T-helper 1 cell treated with Interleukin-12 subunit alpha and Interleukin-12 subunit beta and Interleukin-4 antibody, amounts not matched to agents 30 μg/mL and 1 μg/mL, for 36 hours (primary cell): ENCODE results near the gene BBX.

Source experiments
- H3K27ac Mint-ChIP-seq: one replicate; pipeline ENCODE4 v1.8.0; 2021; ENCODE audit warnings: mild to moderate bottlenecking, mixed read lengths
- H3K27me3 Mint-ChIP-seq: one replicate; pipeline ENCODE4 v1.8.0; 2021; ENCODE audit warnings: low read depth, mixed read lengths
- H3K36me3 Mint-ChIP-seq: one replicate; pipeline ENCODE4 v1.8.0; 2021; ENCODE audit warnings: low read depth, mixed read lengths
- H3K4me1 Mint-ChIP-seq: one replicate; pipeline ENCODE4 v1.8.0; 2021; ENCODE audit warnings: low read depth, mixed read lengths
- H3K4me3 Mint-ChIP-seq: one replicate; pipeline ENCODE4 v1.8.0; 2021; ENCODE audit warnings: mild to moderate bottlenecking, moderate library complexity, mixed read lengths
- H3K9me3 Mint-ChIP-seq: one replicate; pipeline ENCODE4 v1.8.0; 2021; ENCODE audit warnings: mixed read lengths

Gene BBX

DNA sequence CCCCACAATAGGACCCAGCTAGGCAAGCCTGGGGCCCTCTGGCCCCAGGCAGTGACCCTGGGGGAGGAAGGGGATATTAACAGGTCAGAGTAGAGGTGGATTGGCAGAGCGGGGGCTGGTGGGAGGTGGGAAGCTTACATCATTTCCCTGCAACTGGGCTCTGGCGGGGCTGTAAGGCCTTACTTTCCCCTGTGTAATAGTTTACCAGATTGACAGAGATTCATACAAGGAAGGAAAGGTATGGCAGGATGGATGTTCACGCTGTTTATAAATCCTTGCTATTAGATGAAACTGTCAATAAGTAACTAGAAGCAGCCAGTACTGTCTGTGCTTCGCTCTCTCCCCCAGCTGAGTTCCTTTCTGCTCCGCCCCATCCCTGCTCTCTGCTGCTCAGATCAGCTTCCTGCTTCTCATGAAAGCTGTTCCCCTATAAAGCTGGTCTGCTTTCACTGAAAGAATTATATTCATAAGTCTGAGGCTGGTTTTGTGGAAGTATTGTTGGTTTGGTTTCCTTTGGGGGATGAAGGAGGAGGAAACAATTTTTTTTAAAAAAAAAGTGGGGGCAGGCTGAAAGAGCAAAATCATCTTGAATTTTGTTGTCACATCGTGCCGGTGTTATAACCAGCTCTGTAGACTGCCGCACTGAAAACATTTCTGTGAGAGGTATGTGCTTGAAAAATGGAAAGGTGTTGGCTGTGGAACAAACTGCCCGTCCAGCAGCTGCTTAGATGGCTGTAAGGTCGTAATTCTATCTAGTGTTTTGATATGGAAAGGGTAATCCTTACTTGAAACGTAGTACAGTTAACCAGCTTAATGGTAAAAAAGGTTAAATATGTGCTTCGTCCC, 76.4 kb downstream of the BBX start:
- Mint-ChIP-seq H3K27ac (peak overlapping the region; percentile 93), H3K4me1 (peaks cover 45% of the 10 kb centered on the region), H3K4me3 (peak overlapping the region; percentile 88), H3K9me3 (no peaks in the 10 kb centered on the region), H3K27me3 (no peaks in the 10 kb centered on the region), H3K36me3 (peaks cover 6% of the 10 kb centered on the region)

GRCh38 chr3:107599772-107600145, 77.0 kb downstream of the BBX start:
- Mint-ChIP-seq H3K36me3 (peaks cover 6% of the 10 kb centered on the region), H3K4me3 (peak overlapping the region; percentile 88), H3K27me3 (no peaks in the 10 kb centered on the region), H3K9me3 (no peaks in the 10 kb centered on the region), H3K27ac (peak overlapping the region; percentile 93), H3K4me1 (peaks cover 44% of the 10 kb centered on the region)

DNA sequence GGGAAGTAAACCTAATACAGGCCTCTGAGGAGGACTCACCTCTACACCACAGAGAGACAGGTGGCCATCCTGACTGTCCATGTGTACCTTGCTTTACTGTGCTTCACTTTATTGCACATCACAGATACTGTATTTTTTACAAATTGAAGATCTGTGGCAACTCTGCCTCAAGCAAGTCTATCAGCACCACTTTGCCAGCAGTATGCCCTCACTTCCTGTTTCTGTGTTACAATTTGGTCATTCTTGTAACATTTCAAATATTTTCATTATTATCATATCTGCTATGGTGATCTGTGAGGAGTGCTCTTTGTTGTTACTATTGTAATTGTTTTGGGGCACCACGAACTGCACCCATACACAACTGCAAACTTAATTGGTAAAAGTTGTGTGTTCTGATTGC, 78.0 kb downstream of the BBX start:
- H3K36me3 Mint-ChIP-seq, result peaks cover 6% of the 10 kb centered on the region
- H3K27ac Mint-ChIP-seq, result no peak overlapping the region
- H3K4me1 Mint-ChIP-seq, result peaks cover 42% of the 10 kb centered on the region
- no peaks in the 10 kb centered on the region for H3K27me3 Mint-ChIP-seq
- no peaks in the 10 kb centered on the region for H3K9me3 Mint-ChIP-seq
- H3K4me3 Mint-ChIP-seq, result no peak overlapping the region

DNA sequence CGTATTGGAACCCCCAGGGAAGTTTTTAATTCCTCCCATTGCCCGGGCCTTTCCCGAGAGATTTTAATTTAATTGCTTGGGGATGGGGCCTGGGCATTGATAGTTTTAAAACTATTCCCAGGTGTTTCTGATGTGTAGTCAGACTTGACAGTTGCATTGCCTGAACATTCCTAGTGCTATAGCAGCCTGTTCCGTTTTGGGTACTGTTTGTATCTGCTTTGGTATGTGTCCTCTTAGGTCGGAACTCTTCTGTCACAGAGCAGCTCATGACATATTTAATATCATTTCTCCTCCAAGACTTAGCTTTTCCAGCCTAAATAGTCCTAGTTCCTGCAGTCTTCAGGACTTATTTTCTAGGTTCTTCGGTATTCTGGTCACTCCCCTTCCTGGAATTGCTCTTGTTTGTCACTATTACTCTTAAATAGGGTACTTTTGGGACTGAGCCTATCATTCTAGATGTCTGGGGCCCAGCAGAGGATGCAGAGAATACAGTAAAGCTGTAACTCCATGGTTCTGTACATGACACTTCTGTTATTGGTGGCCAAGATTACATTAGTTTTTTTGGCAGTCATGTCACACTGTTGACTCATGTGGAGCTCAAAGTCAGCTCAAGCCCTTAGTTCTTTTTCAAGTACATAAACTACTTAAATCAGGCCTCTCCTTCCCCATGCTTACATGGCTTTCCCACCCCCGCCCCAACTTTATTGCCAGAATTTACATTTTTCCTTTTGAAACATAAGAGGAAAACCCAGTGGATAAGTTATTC, 81.5 kb downstream of the BBX start:
- Mint-ChIP-seq H3K36me3 (peaks cover 12% of the 10 kb centered on the region), H3K4me3 (no peak overlapping the region), H3K27ac (no peak overlapping the region), H3K9me3 (peaks cover 13% of the 10 kb centered on the region), H3K4me1 (peaks cover 25% of the 10 kb centered on the region), H3K27me3 (no peaks in the 10 kb centered on the region)

- no peaks in the 10 kb centered on the region for H3K4me1 Mint-ChIP-seq
- H3K36me3 Mint-ChIP-seq, result peaks cover 24% of the 10 kb centered on the region
These were observed 89.2 kb downstream of the BBX start for GRCh38 chr3:107611775-107612469.

GRCh38 chr3:107612664-107613084, 89.9 kb downstream of the BBX start:
- no peaks in the 10 kb centered on the region for H3K4me1 Mint-ChIP-seq
- no peak overlapping the region for H3K27ac Mint-ChIP-seq
- H3K9me3 Mint-ChIP-seq, result peaks cover 44% of the 10 kb centered on the region
- peaks cover 20% of the 10 kb centered on the region for H3K36me3 Mint-ChIP-seq
- no peaks in the 10 kb centered on the region for H3K27me3 Mint-ChIP-seq
- H3K4me3 Mint-ChIP-seq, result no peak overlapping the region

More at GRCh38 chr3:107611775-107612469, 89.2 kb downstream of the BBX start:
- no peaks in the 10 kb centered on the region for H3K27me3 Mint-ChIP-seq
- no peak overlapping the region for H3K27ac Mint-ChIP-seq
- H3K9me3 Mint-ChIP-seq, result peaks cover 44% of the 10 kb centered on the region
- H3K4me3 Mint-ChIP-seq, result no peak overlapping the region

DNA sequence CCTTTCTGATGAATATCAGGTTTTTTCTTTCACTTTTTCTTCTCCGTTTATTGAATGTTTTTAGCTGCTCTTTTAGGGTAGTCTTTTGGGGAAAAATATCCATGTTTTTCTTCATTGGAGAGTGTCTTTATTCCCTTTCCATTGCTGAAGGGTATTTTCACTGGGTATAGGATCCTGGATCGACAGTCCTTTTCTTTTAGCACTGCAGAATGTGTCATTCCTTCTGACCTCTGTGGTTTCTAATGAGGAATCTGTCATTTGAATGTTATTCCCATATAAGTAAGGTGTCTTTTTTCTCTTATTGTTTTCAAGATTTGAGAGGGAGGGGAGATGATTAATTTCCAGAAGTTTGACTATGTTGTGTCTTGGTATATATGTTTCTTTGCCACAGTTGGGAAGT, 96.8 kb downstream of the BBX start:
- H3K27ac Mint-ChIP-seq, result no peak overlapping the region
- H3K9me3 Mint-ChIP-seq, result no peaks in the 10 kb centered on the region
- H3K36me3 Mint-ChIP-seq, result no peaks in the 10 kb centered on the region
- H3K4me1 Mint-ChIP-seq, result peaks cover 13% of the 10 kb centered on the region
- no peaks in the 10 kb centered on the region for H3K27me3 Mint-ChIP-seq
- H3K4me3 Mint-ChIP-seq, result no peak overlapping the region

GRCh38 chr3:107620534-107620933, 97.8 kb downstream of the BBX start:
- Mint-ChIP-seq H3K27ac (no peak overlapping the region), H3K4me1 (peaks cover 13% of the 10 kb centered on the region)

DNA sequence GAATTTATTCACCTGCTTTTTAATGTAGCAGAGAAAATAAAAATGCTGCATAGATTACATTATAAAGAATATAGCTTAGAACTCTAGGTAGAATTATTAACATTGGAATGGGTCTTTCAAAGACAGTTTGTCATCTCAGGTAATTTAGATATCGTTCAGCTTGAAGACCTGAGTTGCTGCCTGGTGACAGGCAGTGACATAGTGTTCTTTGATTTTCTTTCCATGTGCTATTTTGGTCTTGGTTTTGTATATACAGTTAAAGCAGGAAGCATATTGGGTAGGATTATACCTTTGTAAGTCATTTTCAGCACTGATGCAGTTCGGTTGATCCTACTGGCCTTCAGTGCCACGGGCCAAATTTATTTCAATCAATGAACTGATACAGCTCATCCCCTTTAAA, 98.7 kb downstream of the BBX start:
- H3K9me3 Mint-ChIP-seq, result no peaks in the 10 kb centered on the region
- H3K4me1 Mint-ChIP-seq, result peaks cover 13% of the 10 kb centered on the region
- H3K27me3 Mint-ChIP-seq, result no peaks in the 10 kb centered on the region
- no peaks in the 10 kb centered on the region for H3K36me3 Mint-ChIP-seq
- H3K4me3 Mint-ChIP-seq, result no peak overlapping the region
- H3K27ac Mint-ChIP-seq, result no peak overlapping the region

More at GRCh38 chr3:107620534-107620933, 97.8 kb downstream of the BBX start:
- no peaks in the 10 kb centered on the region for H3K36me3 Mint-ChIP-seq
- no peak overlapping the region for H3K4me3 Mint-ChIP-seq
- H3K9me3 Mint-ChIP-seq, result no peaks in the 10 kb centered on the region
- H3K27me3 Mint-ChIP-seq, result no peaks in the 10 kb centered on the region

GRCh38 chr3:107627962-107628542, 105.3 kb downstream of the BBX start:
- Mint-ChIP-seq H3K4me3 (no peak overlapping the region), H3K27me3 (no peaks in the 10 kb centered on the region), H3K27ac (no peak overlapping the region), H3K9me3 (no peaks in the 10 kb centered on the region), H3K4me1 (peaks cover 9% of the 10 kb centered on the region), H3K36me3 (no peaks in the 10 kb centered on the region)

GRCh38 chr3:107629566-107629965, 106.8 kb downstream of the BBX start:
- Mint-ChIP-seq H3K9me3 (no peaks in the 10 kb centered on the region), H3K4me1 (peaks cover 16% of the 10 kb centered on the region), H3K4me3 (no peak overlapping the region), H3K36me3 (no peaks in the 10 kb centered on the region), H3K27ac (no peak overlapping the region), H3K27me3 (no peaks in the 10 kb centered on the region)

DNA sequence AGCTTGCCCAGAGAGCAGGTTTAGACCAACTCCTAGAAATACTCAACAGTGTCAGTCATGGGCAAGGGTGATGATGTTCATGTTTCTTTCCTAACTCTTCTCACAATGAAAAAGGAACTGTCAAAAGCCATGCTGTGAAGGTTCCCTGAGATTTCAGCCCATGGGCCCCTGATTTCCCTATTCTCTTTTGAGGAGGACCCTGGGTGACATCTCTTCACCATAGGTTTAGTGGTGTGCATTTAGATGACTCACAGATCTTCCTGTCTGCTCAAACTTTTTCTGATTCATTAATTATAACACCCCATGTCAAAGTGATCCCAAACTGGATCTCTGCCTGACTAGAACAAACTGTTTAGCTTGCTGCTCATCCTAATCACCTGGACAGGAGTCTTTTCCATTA, 108.0 kb downstream of the BBX start:
- Mint-ChIP-seq H3K27ac (no peak overlapping the region), H3K4me1 (peaks cover 16% of the 10 kb centered on the region), H3K4me3 (no peak overlapping the region)

GRCh38 chr3:107632576-107632975, 109.8 kb downstream of the BBX start:
- no peaks in the 10 kb centered on the region for H3K9me3 Mint-ChIP-seq
- H3K27ac Mint-ChIP-seq, result no peak overlapping the region
- H3K36me3 Mint-ChIP-seq, result no peaks in the 10 kb centered on the region
- H3K27me3 Mint-ChIP-seq, result no peaks in the 10 kb centered on the region
- H3K4me1 Mint-ChIP-seq, result peaks cover 16% of the 10 kb centered on the region
- H3K4me3 Mint-ChIP-seq, result no peak overlapping the region

More for the DNA sequence above, 108.0 kb downstream of the BBX start:
- no peaks in the 10 kb centered on the region for H3K36me3 Mint-ChIP-seq
- H3K9me3 Mint-ChIP-seq, result no peaks in the 10 kb centered on the region
- H3K27me3 Mint-ChIP-seq, result no peaks in the 10 kb centered on the region

DNA sequence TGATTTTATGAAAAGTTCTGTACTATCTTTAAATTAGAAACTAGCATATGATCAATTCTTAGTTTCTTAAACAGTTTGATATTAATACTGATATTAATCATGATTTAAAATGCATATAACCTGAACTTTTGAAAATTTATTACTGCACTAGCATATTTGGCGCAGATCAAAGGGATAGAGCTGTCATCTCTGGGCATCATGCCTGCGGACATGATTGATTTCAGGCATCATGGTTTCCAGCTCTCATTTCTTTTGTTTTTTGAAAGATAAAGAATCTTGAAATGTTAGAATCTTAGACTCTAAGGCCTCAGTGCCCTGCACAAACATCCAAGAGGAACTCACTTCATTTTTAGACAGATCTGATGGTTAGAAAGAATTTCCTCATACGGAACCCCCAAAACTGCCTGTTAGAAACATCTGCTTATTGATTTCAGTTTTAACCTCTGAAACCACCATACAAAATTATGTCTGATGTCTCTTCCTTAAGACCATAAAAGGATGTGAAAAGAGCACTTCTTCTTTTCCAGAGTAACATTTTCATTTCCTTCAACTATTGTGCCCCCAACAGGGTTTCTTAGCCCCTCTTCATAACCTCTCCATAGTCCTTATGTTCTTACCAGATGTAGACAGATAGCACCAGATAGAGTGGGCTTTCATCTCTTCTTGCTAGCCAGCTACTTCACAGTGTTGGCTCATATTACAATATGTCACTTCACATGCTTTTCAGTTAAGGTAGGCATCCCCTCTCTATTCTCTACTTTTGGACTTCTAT, 110.8 kb downstream of the BBX start:
- H3K9me3 Mint-ChIP-seq, result no peaks in the 10 kb centered on the region
- no peaks in the 10 kb centered on the region for H3K36me3 Mint-ChIP-seq
- H3K4me1 Mint-ChIP-seq, result peaks cover 16% of the 10 kb centered on the region
- H3K4me3 Mint-ChIP-seq, result no peak overlapping the region
- H3K27me3 Mint-ChIP-seq, result no peaks in the 10 kb centered on the region
- H3K27ac Mint-ChIP-seq, result no peak overlapping the region
